ENCODE data around the gene EIF2D. TPM values are rescaled to one million over a fixed set of nuclear protein-coding genes. Genes with fewer than 3 reads are reported as not detected.

EIF2D gene
- total RNA-seq: 10 to 100 TPM; 32.1 to 41.8 (median 37.6) TPM
- 10 to 100 TPM; 21.4 to 40.3 (median 32.8) TPM for polyA plus RNA-seq
- long read RNA-seq, donor 1, transcript EIF2D-201 (15 exons, 2,005 nt): major isoform, 9 of 26 reads
- long read RNA-seq, donor 1, partial matches to known transcripts: 8 of 26 reads
- long read RNA-seq, donor 1, other reads (novel, unspliced or antisense): 9 of 26 reads
- long read RNA-seq, donor 2, transcript EIF2D-201 (15 exons, 2,005 nt): major isoform, 30 of 70 reads
- long read RNA-seq, donor 2, partial matches to known transcripts: 11 of 70 reads
- long read RNA-seq, donor 2, other reads (novel, unspliced or antisense): 28 of 70 reads

- peak; percentile 99 to 100 (median 100) for ATAC-seq
- 2 to 3% (median 3%) methylated on average over 34 to 48 of the region's 48 CpGs for WGBS, 3 donors
These were observed at the start of gene EIF2D for GRCh38 chr1:206612129-206612876. EIF2D (minus strand) TSS chr1:206612465; CDS start chr1:206612342, 123 bp downstream.

GRCh38 chr1:206661161-206661820 lies 49.0 kb upstream of the EIF2D start:
- intact Hi-C loops (cut with DNase I): no loop called here
- H3K27ac ChIP-seq: no peak overlapping the region
- TF ChIP-seq CTCF (IDR thresholded peaks at IDR 0.05): no peak
- H3K27me3 ChIP-seq (ENCODE audit: insufficient read depth in 3 of 3, low read length in 2 of 3): no peaks in the 10 kb centered on the region
- no peak for DNase-seq
- no peaks in the 10 kb centered on the region for H3K36me3 ChIP-seq (ENCODE audit: insufficient read depth in 1 of 2, low read depth in 1 of 2)
- H3K9me3 ChIP-seq: no peaks in the 10 kb centered on the region
- peaks cover 53% of the 10 kb centered on the region for H3K4me1 ChIP-seq
- no peak overlapping the region for H3K4me3 ChIP-seq
- WGBS, 3 donors: 75 to 92% (median 82%) methylated on average over 11 of the region's 11 CpGs
- no peak for ATAC-seq

More at GRCh38 chr1:206612129-206612876, at the start of gene EIF2D:
- Histone ChIP-seq H3K4me3 (peak within 1 kb of the TSS; percentile 90), H3K27me3 (ENCODE audit: insufficient read depth in 3 of 3, low read length in 2 of 3) (no peaks in the 10 kb centered on the region), H3K4me1 (peaks cover 7% of the 10 kb centered on the region), H3K27ac (peak within 1 kb of the TSS; percentile 91), H3K9me3 (no peaks in the 10 kb centered on the region), H3K36me3 (ENCODE audit: insufficient read depth in 1 of 2, low read depth in 1 of 2) (peaks cover 2 to 38% of the 10 kb centered on the region in 2 donors)
- TF ChIP-seq CTCF (IDR thresholded peaks at IDR 0.05): peak; percentile 97
- peak; percentile 94 to 98 for DNase-seq
- intact Hi-C loops (cut with DNase I): no loop called here

GRCh38 chr1:206660136-206660535 lies 47.9 kb upstream of the EIF2D start:
- H3K27ac ChIP-seq: peak overlapping the region; percentile 87
- no peaks in the 10 kb centered on the region for H3K36me3 ChIP-seq (ENCODE audit: insufficient read depth in 1 of 2, low read depth in 1 of 2)

GRCh38 chr1:206658981-206659273 lies 46.7 kb upstream of the EIF2D start:
- intact Hi-C loops (cut with DNase I): loop anchor here (1.0 to 10.0 kb wide), 5 partner anchors 25 to 1934 kb away; no protein-coding TSS in a partner anchor
- Histone ChIP-seq H3K9me3 (no peaks in the 10 kb centered on the region), H3K27me3 (ENCODE audit: insufficient read depth in 3 of 3, low read length in 2 of 3) (no peaks in the 10 kb centered on the region), H3K4me3 (peak overlapping the region; percentile 51), H3K27ac (peak overlapping the region; percentile 87), H3K36me3 (ENCODE audit: insufficient read depth in 1 of 2, low read depth in 1 of 2) (no peaks in the 10 kb centered on the region), H3K4me1 (peaks cover 41% of the 10 kb centered on the region)
- peak; percentile 29 to 67 for DNase-seq
- ATAC-seq: peak; percentile 43 to 61 (median 54)
- 14 to 33% (median 17%) methylated on average over 7 of the region's 7 CpGs for WGBS, 3 donors
- TF ChIP-seq CTCF (IDR thresholded peaks at IDR 0.05): no peak

More at GRCh38 chr1:206660136-206660535, 47.9 kb upstream of the EIF2D start:
- Histone ChIP-seq H3K27me3 (ENCODE audit: insufficient read depth in 3 of 3, low read length in 2 of 3) (no peaks in the 10 kb centered on the region), H3K4me3 (no peak overlapping the region), H3K4me1 (peaks cover 50% of the 10 kb centered on the region), H3K9me3 (no peaks in the 10 kb centered on the region)
- WGBS, 3 donors: 91 to 93% (median 91%) methylated on average over 4 of the region's 4 CpGs
- ATAC-seq: no peak
- DNase-seq: no peak
- intact Hi-C loops (cut with DNase I): no loop called here
- TF ChIP-seq CTCF (IDR thresholded peaks at IDR 0.05): no peak
